HepG2 (cell line): ENCODE measurements around the gene TEX19. TPM values are rescaled to one million over a fixed set of nuclear protein-coding genes. Genes with fewer than 3 reads are reported as not detected.

Source experiments
- CHD4 ChIP-seq: fragments of 200-600 bp; sonication (generic); IDR thresholded peaks from 2 replicates; pipeline ENCODE4 v1.7.0; 2017; ENCODE audit warnings: mild to moderate bottlenecking, low read length, borderline replicate concordance
- EED ChIP-seq: sonication (generic); formaldehyde crosslinking; IDR thresholded peaks from 2 replicates; pipeline ENCODE4 v1.5.0; 2020; ENCODE audit warnings: mild to moderate bottlenecking, missing genetic modification reagents
- FOXA3 ChIP-seq: IDR thresholded peaks from 2 replicates; pipeline ENCODE4 v1.6.1; 2016; ENCODE audit warnings: missing genetic modification reagents, missing compliant biosample characterization
- HOXA5 ChIP-seq: sonication (generic); formaldehyde crosslinking; IDR thresholded peaks from 2 replicates; pipeline ENCODE4 v1.4.0; 2020; ENCODE audit warnings: missing genetic modification reagents
- KLF12 ChIP-seq: sonication (generic); formaldehyde crosslinking; IDR thresholded peaks from 2 replicates; pipeline ENCODE4 v1.4.0; 2020; ENCODE audit warnings: missing genetic modification reagents, borderline replicate concordance
- MAFG ChIP-seq: sonication (generic); formaldehyde crosslinking; IDR thresholded peaks from 2 replicates; pipeline ENCODE4 v1.5.1; 2020; ENCODE audit warnings: mild to moderate bottlenecking, missing genetic modification reagents
- NCOA1 ChIP-seq: sonication (generic); formaldehyde crosslinking; IDR thresholded peaks from 2 replicates; pipeline ENCODE4 v1.9.0; 2021; ENCODE audit warnings: missing genetic modification reagents
- NRL ChIP-seq: sonication (generic); formaldehyde crosslinking; IDR thresholded peaks from 2 replicates; pipeline ENCODE4 v1.5.0; 2020; ENCODE audit warnings: missing genetic modification reagents, mild to moderate bottlenecking, moderate library complexity, borderline replicate concordance
- ONECUT2 ChIP-seq: sonication (generic); formaldehyde crosslinking; IDR thresholded peaks from 2 replicates; pipeline ENCODE4 v1.4.0; 2020; ENCODE audit warnings: missing genetic modification reagents
- REL ChIP-seq: sonication (generic); formaldehyde crosslinking; conservative IDR thresholded peaks from 2 replicates; pipeline ENCODE4 v1.8.0; 2022; ENCODE audit warnings: mild to moderate bottlenecking, missing genetic modification reagents, moderate library complexity
- SP2 ChIP-seq: sonication (generic); formaldehyde crosslinking; IDR thresholded peaks from 2 replicates; pipeline ENCODE4 v1.5.1; 2020; ENCODE audit warnings: mild to moderate bottlenecking, missing genetic modification reagents
- TRAFD1 ChIP-seq: sonication (generic); formaldehyde crosslinking; IDR thresholded peaks from 2 replicates; pipeline ENCODE4 v1.5.1; 2020; ENCODE audit warnings: missing genetic modification reagents, mild to moderate bottlenecking, borderline replicate concordance
- ZBTB38 ChIP-seq: sonication (generic); formaldehyde crosslinking; IDR thresholded peaks from 2 replicates; pipeline ENCODE4 v1.5.1; 2020; ENCODE audit warnings: mild to moderate bottlenecking, missing genetic modification reagents
- ZBTB44 ChIP-seq: sonication (generic); formaldehyde crosslinking; IDR thresholded peaks from 2 replicates; pipeline ENCODE4 v1.4.0; 2020; ENCODE audit warnings: missing genetic modification reagents
- ZNF12 ChIP-seq: sonication (generic); formaldehyde crosslinking; IDR thresholded peaks from 2 replicates; pipeline ENCODE4 v1.5.0; 2020; ENCODE audit warnings: missing genetic modification reagents
- ZNF225 ChIP-seq: sonication (generic); formaldehyde crosslinking; IDR thresholded peaks from 2 replicates; pipeline ENCODE4 v1.4.0; 2020; ENCODE audit warnings: mild to moderate bottlenecking, missing genetic modification reagents
- ZNF33A ChIP-seq: sonication (generic); formaldehyde crosslinking; IDR thresholded peaks from 2 replicates; pipeline ENCODE4 v1.5.1; 2020; ENCODE audit warnings: missing genetic modification reagents, mild to moderate bottlenecking, moderate library complexity, borderline replicate concordance
- ZNF44 ChIP-seq: sonication (generic); formaldehyde crosslinking; IDR thresholded peaks from 2 replicates; pipeline ENCODE4 v1.5.1; 2020; ENCODE audit warnings: mild to moderate bottlenecking, missing genetic modification reagents
- ZNF550 ChIP-seq: sonication (generic); formaldehyde crosslinking; IDR thresholded peaks from 2 replicates; pipeline ENCODE4 v1.4.0; 2020; ENCODE audit warnings: mild to moderate bottlenecking, missing genetic modification reagents, borderline replicate concordance
- ZNF556 ChIP-seq: sonication (generic); formaldehyde crosslinking; IDR thresholded peaks from 2 replicates; pipeline ENCODE4 v1.4.0; 2020; ENCODE audit warnings: mild to moderate bottlenecking, missing genetic modification reagents, borderline replicate concordance
- ZNF598 ChIP-seq: sonication (generic); formaldehyde crosslinking; IDR thresholded peaks from 2 replicates; pipeline ENCODE4 v1.5.1; 2020; ENCODE audit warnings: mild to moderate bottlenecking, missing genetic modification reagents, borderline replicate concordance
- ZNF678 ChIP-seq: sonication (generic); formaldehyde crosslinking; IDR thresholded peaks from 2 replicates; pipeline ENCODE4 v1.4.0; 2020; ENCODE audit warnings: mild to moderate bottlenecking, missing genetic modification reagents
- ZNF720 ChIP-seq: sonication (generic); formaldehyde crosslinking; IDR thresholded peaks from 2 replicates; pipeline ENCODE4 v1.4.0; 2020; ENCODE audit warnings: missing genetic modification reagents
- ZNF724P ChIP-seq: sonication (generic); formaldehyde crosslinking; IDR thresholded peaks from 2 replicates; pipeline ENCODE4 v1.8.0; 2022; ENCODE audit warnings: missing genetic modification reagents, borderline replicate concordance
- ZNF770 ChIP-seq: sonication (generic); formaldehyde crosslinking; IDR thresholded peaks from 2 replicates; pipeline ENCODE4 v1.5.0; 2020; ENCODE audit warnings: mild to moderate bottlenecking, missing genetic modification reagents
- polyA plus RNA-seq, 8 experiments: library from polyadenylated mRNA; depleted of rRNA in 3 of 8; stranded (reverse) in 7 of 8; unstranded in 1 of 8; fragments of >200 nt; fragmentation: Illumina TruSeq in 4 of 8; extraction: Trizol in 4 of 8; gene quantifications; 2 replicates each; pipeline versions ENCODE4 v1.2.1 to v1.2.3, GENCODE V29; 2011 to 2016; ENCODE audit warnings: low read depth in 4 of 8, missing spikeins in 1 of 8, mixed read lengths in 1 of 8; ENCODE audit not compliant: insufficient read depth in 1 of 8
- total RNA-seq, 5 experiments: library from RNA; depleted of rRNA; stranded (reverse); fragments of >200 nt; fragmentation: Illumina TruSeq; extraction: Trizol; gene quantifications; 2 replicates each; pipeline ENCODE4 v1.2.3, GENCODE V29; 2016; ENCODE audit warnings: low read depth in 1 of 5

TEX19 gene
- total and polyA plus RNA-seq, 2 of the 13 experiments (the other 11 are each of a cell fraction or from before 2014, with no cell fraction given), result 1.3 to 6.0 TPM

- TF ChIP-seq CHD4 (no peak), HOXA5 (peak; percentile 82), ZNF44 (CRISPR knock-in tag) (no peak), ZNF724P (peak; percentile 85; the same call in 1 of the 2 replicates), ZNF225 (peak; percentile 79; the same call in 1 of the 2 replicates), NRL (CRISPR knock-in tag) (peak; percentile 99), REL (CRISPR knock-in tag) (peak; percentile 82; the same call in 1 of the 2 replicates), KLF12 (CRISPR knock-in tag) (0 out of 2 replicates have a peak, but pooled peaks have one; percentile 63), ZNF556 (CRISPR knock-in tag) (peak; percentile 73; the same call in 1 of the 2 replicates), EED (CRISPR knock-in tag) (peak; percentile 41; the same call in 1 of the 2 replicates), SP2 (CRISPR knock-in tag) (no peak), NCOA1 (no peak), ZNF12 (CRISPR knock-in tag) (peak; percentile 71), ONECUT2 (CRISPR knock-in tag) (peak; percentile 70; the same call in 1 of the 2 replicates), ZBTB44 (peak; percentile 70), ZNF720 (no peak), ZNF770 (CRISPR knock-in tag) (no peak), MAFG (CRISPR knock-in tag) (no peak), ZNF678 (CRISPR knock-in tag) (0 out of 2 replicates have a peak, but pooled peaks have one; percentile 33), ZNF598 (CRISPR knock-in tag) (peak; percentile 28; the same call in 1 of the 2 replicates), FOXA3 (CRISPR knock-in tag) (peak; percentile 40; the same call in 1 of the 2 replicates), ZNF33A (CRISPR knock-in tag) (0 out of 2 replicates have a peak, but pooled peaks have one; percentile 28), ZNF550 (CRISPR knock-in tag) (0 out of 2 replicates have a peak, but pooled peaks have one; percentile 80), TRAFD1 (no peak), ZBTB38 (CRISPR knock-in tag) (peak; percentile 93)
Observed at GRCh38 chr17:82370471-82371332, 11.7 kb downstream of the TEX19 start (continued).
